ENCODE results near the gene REST.

GRCh38 chr4:56973336-56973735 lies 65.6 kb downstream of the REST start:
- TF ChIP-seq RAD21 (IDR thresholded peaks at IDR 0.05; ENCODE audit: low read length), result no peak
- no peak for TF ChIP-seq ZBTB33 (IDR thresholded peaks at IDR 0.05; ENCODE audit: borderline replicate concordance, low read depth)
- no peak for TF ChIP-seq CTCF (IDR thresholded peaks at IDR 0.05)
- no peak for TF ChIP-seq NFIC (IDR thresholded peaks at IDR 0.05; ENCODE audit: borderline replicate concordance)
- TF ChIP-seq GATA2 (CRISPR knock-in tag; IDR thresholded peaks at IDR 0.05), result no peak
- no peak for TF ChIP-seq ELF1 (IDR thresholded peaks at IDR 0.05)
- no peak for TF ChIP-seq EZH2phosphoT487 (IDR thresholded peaks at IDR 0.05; ENCODE audit: borderline replicate concordance, low read depth)
- no peak for TF ChIP-seq YY1 (IDR thresholded peaks at IDR 0.05; ENCODE audit: low read depth)
- no peak for TF ChIP-seq MAX (IDR thresholded peaks at IDR 0.05; ENCODE audit: low read depth)
- no peak for TF ChIP-seq EP300 (IDR thresholded peaks at IDR 0.05; ENCODE audit: borderline replicate concordance in 1 of 2, low read depth in 1 of 2, low read length in 1 of 2)
- no peak for TF ChIP-seq POLR2AphosphoS5 (IDR thresholded peaks at IDR 0.05; ENCODE audit: low read depth, low read length)
